ENCODE data around the gene CNOT4. TPM values are rescaled to one million over a fixed set of nuclear protein-coding genes. Genes with fewer than 3 reads are reported as not detected.

CNOT4 gene
- total RNA-seq, 1 experiment from 2014 or later, result 16.6 TPM

DNA sequence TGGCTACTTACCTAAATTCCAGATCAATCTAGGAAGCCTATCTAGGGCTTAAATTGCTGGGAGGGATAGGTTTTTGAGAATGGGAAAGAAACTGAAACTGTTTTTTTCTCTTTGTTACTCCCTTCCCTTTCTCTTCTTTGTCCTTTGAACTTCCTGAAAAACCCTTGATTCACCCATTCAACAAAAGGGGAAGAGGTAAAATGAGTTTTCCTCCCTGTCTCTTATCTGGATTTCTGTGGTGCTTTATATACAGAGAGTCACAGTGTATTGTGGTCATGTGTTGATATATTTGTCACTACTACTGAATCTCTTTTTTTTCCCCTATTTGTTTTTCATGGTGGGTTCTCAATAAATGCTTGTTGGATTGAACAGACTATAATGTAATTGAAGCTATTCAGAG, 28.0 kb upstream of the CNOT4 start:
- TF ChIP-seq FOSL1 (IDR thresholded peaks at IDR 0.05; ENCODE audit: low read depth) (no peak), ZFX (IDR thresholded peaks at IDR 0.05) (no peak), EZH2phosphoT487 (IDR thresholded peaks at IDR 0.05; ENCODE audit: borderline replicate concordance) (no peak)
- H2AFZ ChIP-seq (ENCODE audit: low read depth, low read length, poor library complexity, severe bottlenecking), result no peak overlapping the region
- CTCF ChIA-PET, result no interaction called here

DNA sequence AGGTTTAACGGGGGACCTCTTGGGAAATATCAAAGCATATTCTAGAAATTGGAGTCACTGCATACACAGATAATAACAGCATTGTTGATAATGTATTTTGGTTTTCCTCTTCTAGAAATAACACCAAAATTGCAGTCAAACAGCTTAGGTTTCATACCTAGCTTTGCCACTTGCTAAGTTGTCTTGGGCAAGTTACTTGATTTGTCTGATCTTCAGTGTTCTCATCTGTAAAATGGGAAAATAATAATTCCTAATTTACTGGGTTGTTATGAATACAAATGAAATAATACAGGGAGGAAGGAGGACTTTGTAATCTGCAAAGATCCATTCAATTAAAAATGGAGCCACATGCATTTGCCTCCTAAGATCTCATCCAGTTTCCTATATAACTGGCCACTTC, 27.6 kb upstream of the CNOT4 start:
- intact Hi-C loops (cut with micrococcal nuclease), result no loop called here
- ATAC-seq, result no peak
- H3K27ac ChIP-seq (ENCODE audit: low read depth, low read length), result no peak overlapping the region
- ChIA-PET CTCF (no interaction called here), RAD21 (ENCODE audit: low non-redundant PET in 1 of 2, low total read pairs in 2 of 2, uncharacterized antibody in 2 of 2, unreplicated experiment in 2 of 2) (no interaction called here), POLR2A (no interaction called here)
- no peaks in the 10 kb centered on the region for H4K20me1 ChIP-seq (ENCODE audit: insufficient read depth)
- H3K27me3 ChIP-seq (ENCODE audit: insufficient read depth, low read length), result peaks cover 10% of the 10 kb centered on the region; the same call in 1 of the 2 replicates
- no peak for DNase-seq (ENCODE audit: low read depth, low spot score)
- H3K9me3 ChIP-seq (ENCODE audit: control insufficient read depth in 1 of 2, insufficient read depth in 1 of 2, low read depth in 1 of 2, low read length in 2 of 2), result no peaks in the 10 kb centered on the region
- H3K4me2 ChIP-seq (ENCODE audit: low read length), result no peak overlapping the region
- TF ChIP-seq SRF (IDR thresholded peaks at IDR 0.05; ENCODE audit: low read depth) (no peak), SIN3A (IDR thresholded peaks at IDR 0.05; ENCODE audit: low read depth) (no peak), ELF1 (IDR thresholded peaks at IDR 0.05; ENCODE audit: borderline replicate concordance, low read depth) (no peak), TCF7L2 (IDR thresholded peaks at IDR 0.05; ENCODE audit: borderline replicate concordance, extremely low read depth, insufficient read depth, insufficient read length) (no peak), FOSL1 (IDR thresholded peaks at IDR 0.05; ENCODE audit: low read depth) (no peak), CBX3 (IDR thresholded peaks at IDR 0.05; ENCODE audit: low read depth) (no peak), RAD21 (IDR thresholded peaks at IDR 0.05; ENCODE audit: low read depth) (no peak), SP1 (IDR thresholded peaks at IDR 0.05; ENCODE audit: low read depth) (no peak), POLR2A (IDR thresholded peaks at IDR 0.05; ENCODE audit: borderline replicate concordance, extremely low read depth, insufficient read depth, insufficient read length) (no peak), YY1 (IDR thresholded peaks at IDR 0.05; ENCODE audit: extremely low read depth, insufficient replicate concordance, low read depth, low read length) (no peak), ZNF274 (IDR thresholded peaks at IDR 0.05; ENCODE audit: low read depth, low read length) (no peak), POLR2AphosphoS5 (IDR thresholded peaks at IDR 0.05; ENCODE audit: low read depth, low read length) (no peak)
- TF ChIP-seq, protein P1, sequence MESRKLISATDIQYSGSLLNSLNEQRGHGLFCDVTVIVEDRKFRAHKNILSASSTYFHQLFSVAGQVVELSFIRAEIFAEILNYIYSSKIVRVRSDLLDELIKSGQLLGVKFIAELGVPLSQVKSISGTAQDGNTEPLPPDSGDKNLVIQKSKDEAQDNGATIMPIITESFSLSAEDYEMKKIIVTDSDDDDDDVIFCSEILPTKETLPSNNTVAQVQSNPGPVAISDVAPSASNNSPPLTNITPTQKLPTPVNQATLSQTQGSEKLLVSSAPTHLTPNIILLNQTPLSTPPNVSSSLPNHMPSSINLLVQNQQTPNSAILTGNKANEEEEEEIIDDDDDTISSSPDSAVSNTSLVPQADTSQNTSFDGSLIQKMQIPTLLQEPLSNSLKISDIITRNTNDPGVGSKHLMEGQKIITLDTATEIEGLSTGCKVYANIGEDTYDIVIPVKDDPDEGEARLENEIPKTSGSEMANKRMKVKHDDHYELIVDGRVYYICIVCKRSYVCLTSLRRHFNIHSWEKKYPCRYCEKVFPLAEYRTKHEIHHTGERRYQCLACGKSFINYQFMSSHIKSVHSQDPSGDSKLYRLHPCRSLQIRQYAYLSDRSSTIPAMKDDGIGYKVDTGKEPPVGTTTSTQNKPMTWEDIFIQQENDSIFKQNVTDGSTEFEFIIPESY (IDR thresholded peaks at IDR 0.05; ENCODE audit: extremely low read depth, insufficient replicate concordance, low read length), result no peak
- TF ChIP-seq, protein P2, sequence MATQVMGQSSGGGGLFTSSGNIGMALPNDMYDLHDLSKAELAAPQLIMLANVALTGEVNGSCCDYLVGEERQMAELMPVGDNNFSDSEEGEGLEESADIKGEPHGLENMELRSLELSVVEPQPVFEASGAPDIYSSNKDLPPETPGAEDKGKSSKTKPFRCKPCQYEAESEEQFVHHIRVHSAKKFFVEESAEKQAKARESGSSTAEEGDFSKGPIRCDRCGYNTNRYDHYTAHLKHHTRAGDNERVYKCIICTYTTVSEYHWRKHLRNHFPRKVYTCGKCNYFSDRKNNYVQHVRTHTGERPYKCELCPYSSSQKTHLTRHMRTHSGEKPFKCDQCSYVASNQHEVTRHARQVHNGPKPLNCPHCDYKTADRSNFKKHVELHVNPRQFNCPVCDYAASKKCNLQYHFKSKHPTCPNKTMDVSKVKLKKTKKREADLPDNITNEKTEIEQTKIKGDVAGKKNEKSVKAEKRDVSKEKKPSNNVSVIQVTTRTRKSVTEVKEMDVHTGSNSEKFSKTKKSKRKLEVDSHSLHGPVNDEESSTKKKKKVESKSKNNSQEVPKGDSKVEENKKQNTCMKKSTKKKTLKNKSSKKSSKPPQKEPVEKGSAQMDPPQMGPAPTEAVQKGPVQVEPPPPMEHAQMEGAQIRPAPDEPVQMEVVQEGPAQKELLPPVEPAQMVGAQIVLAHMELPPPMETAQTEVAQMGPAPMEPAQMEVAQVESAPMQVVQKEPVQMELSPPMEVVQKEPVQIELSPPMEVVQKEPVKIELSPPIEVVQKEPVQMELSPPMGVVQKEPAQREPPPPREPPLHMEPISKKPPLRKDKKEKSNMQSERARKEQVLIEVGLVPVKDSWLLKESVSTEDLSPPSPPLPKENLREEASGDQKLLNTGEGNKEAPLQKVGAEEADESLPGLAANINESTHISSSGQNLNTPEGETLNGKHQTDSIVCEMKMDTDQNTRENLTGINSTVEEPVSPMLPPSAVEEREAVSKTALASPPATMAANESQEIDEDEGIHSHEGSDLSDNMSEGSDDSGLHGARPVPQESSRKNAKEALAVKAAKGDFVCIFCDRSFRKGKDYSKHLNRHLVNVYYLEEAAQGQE (IDR thresholded peaks at IDR 0.05; ENCODE audit: low read depth), result no peak
- TF ChIP-seq, protein P3, sequence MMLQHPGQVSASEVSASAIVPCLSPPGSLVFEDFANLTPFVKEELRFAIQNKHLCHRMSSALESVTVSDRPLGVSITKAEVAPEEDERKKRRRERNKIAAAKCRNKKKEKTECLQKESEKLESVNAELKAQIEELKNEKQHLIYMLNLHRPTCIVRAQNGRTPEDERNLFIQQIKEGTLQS (IDR thresholded peaks at IDR 0.05), result no peak
- no peaks in the 10 kb centered on the region for H3K36me3 ChIP-seq (ENCODE audit: control insufficient read depth in 1 of 2, insufficient read depth in 2 of 2, low read length in 2 of 2)
- BruUV-seq (replicated peaks), result no TSS peak
- H3K4me3 ChIP-seq (replicated peaks in 1 of 2; ENCODE audit: low read depth in 1 of 2, low read length in 2 of 2), result no peak overlapping the region
- H3K9me2 ChIP-seq (ENCODE audit: insufficient read depth), result no peaks in the 10 kb centered on the region
- no peaks in the 10 kb centered on the region for H3K79me2 ChIP-seq (ENCODE audit: insufficient read depth, low read length)
- H3K4me1 ChIP-seq (ENCODE audit: control insufficient read depth in 1 of 2, insufficient read depth in 2 of 2, low read length in 2 of 2), result no peaks in the 10 kb centered on the region
- no peak overlapping the region for H3K9ac ChIP-seq (ENCODE audit: low read length)
- no peak overlapping the region for H2AFZ ChIP-seq (ENCODE audit: low read depth, low read length, poor library complexity, severe bottlenecking)

More for the DNA sequence above, 28.0 kb upstream of the CNOT4 start:
- Histone ChIP-seq H3K27ac (ENCODE audit: low read depth, low read length) (no peak overlapping the region), H3K4me1 (ENCODE audit: control insufficient read depth in 1 of 2, insufficient read depth in 2 of 2, low read length in 2 of 2) (no peaks in the 10 kb centered on the region), H3K4me3 (replicated peaks in 1 of 2; ENCODE audit: low read depth in 1 of 2, low read length in 2 of 2) (no peak overlapping the region), H3K9me2 (ENCODE audit: insufficient read depth) (no peaks in the 10 kb centered on the region), H3K79me2 (ENCODE audit: insufficient read depth, low read length) (no peaks in the 10 kb centered on the region), H3K36me3 (ENCODE audit: control insufficient read depth in 1 of 2, insufficient read depth in 2 of 2, low read length in 2 of 2) (no peaks in the 10 kb centered on the region), H3K27me3 (ENCODE audit: insufficient read depth, low read length) (peaks cover 10% of the 10 kb centered on the region; the same call in 1 of the 2 replicates), H4K20me1 (ENCODE audit: insufficient read depth) (no peaks in the 10 kb centered on the region), H3K9ac (ENCODE audit: low read length) (no peak overlapping the region), H3K9me3 (ENCODE audit: control insufficient read depth in 1 of 2, insufficient read depth in 1 of 2, low read depth in 1 of 2, low read length in 2 of 2) (no peaks in the 10 kb centered on the region), H3K4me2 (ENCODE audit: low read length) (no peak overlapping the region)
- ChIA-PET RAD21 (ENCODE audit: low non-redundant PET in 1 of 2, low total read pairs in 2 of 2, uncharacterized antibody in 2 of 2, unreplicated experiment in 2 of 2) (no interaction called here), POLR2A (no interaction called here)
- intact Hi-C loops (cut with micrococcal nuclease), result no loop called here
- no peak for ATAC-seq
- BruUV-seq (replicated peaks), result no TSS peak
- no peak for DNase-seq (ENCODE audit: low read depth, low spot score)
